HG02798 (cell line): ENCODE data around the gene REC8.

Experiments
- ATAC-seq: cut with Tn5 transposase; IDR thresholded peaks from one replicate; pipeline ENCODE4 v1.9.1; 2021; ENCODE audit warnings: mild to moderate bottlenecking; ENCODE audit not compliant: unreplicated experiment, poor library complexity

REC8 gene

GRCh38 chr14:24155100-24155499 lies 16.8 kb upstream of the REC8 start:
- no peak for ATAC-seq

GRCh38 chr14:24156840-24157239 lies 15.0 kb upstream of the REC8 start:
- ATAC-seq = no peak

- no peak for ATAC-seq
Measured at GRCh38 chr14:24157331-24157730, 14.5 kb upstream of the REC8 start.

- no peak for ATAC-seq
Measured at GRCh38 chr14:24159777-24160498, 11.9 kb upstream of the REC8 start.

GRCh38 chr14:24160499-24160849 lies 11.4 kb upstream of the REC8 start:
- ATAC-seq = no peak

- peak; percentile 87 for ATAC-seq
Measured at GRCh38 chr14:24160850-24161804, 10.8 kb upstream of the REC8 start, which contains the start of gene IRF9. IRF9 (plus strand) TSS chr14:24161265; CDS start chr14:24162145, 880 bp downstream.

DNA sequence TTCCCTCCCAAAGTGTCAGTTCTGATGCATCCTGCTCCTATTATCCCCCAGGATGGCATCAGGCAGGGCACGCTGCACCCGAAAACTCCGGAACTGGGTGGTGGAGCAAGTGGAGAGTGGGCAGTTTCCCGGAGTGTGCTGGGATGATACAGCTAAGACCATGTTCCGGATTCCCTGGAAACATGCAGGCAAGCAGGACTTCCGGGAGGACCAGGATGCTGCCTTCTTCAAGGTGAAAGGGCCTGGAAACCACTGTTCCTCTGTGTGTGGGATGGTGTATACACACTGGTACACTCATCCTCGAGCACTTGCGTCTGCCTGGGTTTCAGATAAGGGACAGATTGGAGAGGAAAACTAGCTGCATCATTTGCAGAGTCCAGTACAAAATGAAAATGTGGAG lies 9.8 kb upstream of the REC8 start:
- ATAC-seq = no peak

GRCh38 chr14:24164518-24164991 lies 7.3 kb upstream of the REC8 start:
- no peak for ATAC-seq

- no peak for ATAC-seq
Measured at GRCh38 chr14:24165785-24166184, 6.1 kb upstream of the REC8 start.

DNA sequence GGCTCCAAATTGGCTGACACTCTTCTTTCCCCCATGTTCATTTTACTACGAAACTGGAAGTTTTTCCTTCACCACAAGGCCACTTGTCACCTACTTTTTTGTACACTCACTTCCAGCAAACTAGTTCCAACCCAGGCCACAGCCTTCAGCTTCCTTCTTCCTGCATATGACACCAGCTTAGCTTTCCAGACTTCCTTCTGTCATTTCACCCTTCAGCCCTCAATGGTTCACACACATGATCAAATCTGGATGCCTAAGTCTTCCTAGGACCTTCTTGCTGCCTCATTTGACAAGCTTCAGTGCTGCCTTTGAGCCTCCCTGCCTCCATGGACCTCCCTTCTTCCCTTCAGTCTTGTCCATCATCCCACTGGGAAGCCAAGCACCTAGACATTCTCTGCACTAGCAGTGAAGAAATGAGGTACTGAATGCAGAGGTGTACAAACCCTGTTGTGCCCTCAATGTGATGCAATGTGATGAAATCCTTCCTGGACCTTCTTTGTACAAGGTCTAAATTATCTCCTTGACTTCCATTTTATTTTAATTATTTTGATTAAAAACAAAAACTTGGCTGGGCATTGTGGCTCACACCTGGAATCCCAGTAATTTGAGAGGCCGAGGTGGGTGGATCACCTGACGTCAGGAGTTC lies 4.3 kb upstream of the REC8 start:
- no peak for ATAC-seq

DNA sequence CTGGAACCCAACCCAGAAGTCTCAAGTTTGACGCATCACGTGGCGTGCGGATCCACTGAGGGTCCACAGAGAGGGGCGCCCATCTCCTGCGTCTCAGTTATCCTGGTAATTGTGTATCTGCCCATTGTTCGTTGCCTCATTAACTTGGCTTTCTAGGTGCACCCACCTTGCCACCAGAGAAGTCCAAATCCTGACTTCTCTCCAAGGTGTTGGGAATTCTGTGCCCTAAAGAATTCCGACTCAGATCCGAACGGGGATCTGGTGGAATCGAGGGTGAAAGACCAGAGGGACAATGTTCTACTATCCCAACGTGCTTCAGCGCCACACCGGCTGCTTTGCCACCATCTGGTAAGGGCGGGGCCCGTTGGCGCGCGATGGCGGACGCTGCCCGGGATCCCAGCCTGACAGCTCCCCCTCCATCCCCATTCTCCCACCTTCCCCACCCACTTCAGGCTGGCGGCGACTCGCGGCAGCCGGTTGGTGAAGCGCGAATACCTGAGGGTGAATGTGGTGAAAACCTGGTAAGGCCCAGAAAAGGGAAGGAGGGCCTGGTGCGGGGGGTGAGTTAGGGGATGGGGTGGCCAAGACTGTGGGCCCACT lies 481 bp downstream of the REC8 start:
- ATAC-seq = no peak

DNA sequence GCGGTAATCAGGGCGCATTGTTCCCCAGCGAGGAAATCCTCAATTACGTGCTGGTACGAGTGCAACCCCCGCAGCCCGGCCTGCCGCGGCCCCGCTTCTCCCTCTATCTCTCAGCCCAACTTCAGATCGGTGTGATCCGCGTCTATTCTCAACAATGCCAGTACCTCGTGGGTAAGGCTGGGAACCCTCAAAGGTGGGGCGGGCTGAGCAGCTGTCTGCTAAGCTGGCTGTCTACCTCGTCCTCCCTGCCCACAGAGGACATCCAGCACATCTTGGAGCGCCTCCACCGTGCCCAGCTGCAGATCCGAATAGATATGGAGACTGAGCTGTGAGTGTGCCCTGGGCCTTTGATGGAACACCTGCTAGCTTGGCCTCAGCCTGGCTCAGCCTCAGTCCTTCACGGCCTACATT lies 996 bp downstream of the REC8 start:
- no peak for ATAC-seq

- no peak for ATAC-seq
Measured at GRCh38 chr14:24176599-24176998, 4.7 kb downstream of the REC8 start.

GRCh38 chr14:24177041-24177825 lies 5.4 kb downstream of the REC8 start:
- no peak for ATAC-seq

- no peak for ATAC-seq
Measured at GRCh38 chr14:24177891-24178290, 6.0 kb downstream of the REC8 start.

GRCh38 chr14:24178399-24179178 lies 6.7 kb downstream of the REC8 start:
- no peak for ATAC-seq

- no peak for ATAC-seq
Measured at GRCh38 chr14:24179294-24179960, 7.5 kb downstream of the REC8 start.
